ENCODE measurements around the gene PCYT1B.
A peak's percentile ranks its signal among the peaks of the same experiment; 100 is the strongest.
"Not testable (repeated sequence)": the region's sequence is repeated elsewhere in the genome, so short reads cannot be mapped to it uniquely, and the experiment has no call there.

PCYT1B gene

DNA sequence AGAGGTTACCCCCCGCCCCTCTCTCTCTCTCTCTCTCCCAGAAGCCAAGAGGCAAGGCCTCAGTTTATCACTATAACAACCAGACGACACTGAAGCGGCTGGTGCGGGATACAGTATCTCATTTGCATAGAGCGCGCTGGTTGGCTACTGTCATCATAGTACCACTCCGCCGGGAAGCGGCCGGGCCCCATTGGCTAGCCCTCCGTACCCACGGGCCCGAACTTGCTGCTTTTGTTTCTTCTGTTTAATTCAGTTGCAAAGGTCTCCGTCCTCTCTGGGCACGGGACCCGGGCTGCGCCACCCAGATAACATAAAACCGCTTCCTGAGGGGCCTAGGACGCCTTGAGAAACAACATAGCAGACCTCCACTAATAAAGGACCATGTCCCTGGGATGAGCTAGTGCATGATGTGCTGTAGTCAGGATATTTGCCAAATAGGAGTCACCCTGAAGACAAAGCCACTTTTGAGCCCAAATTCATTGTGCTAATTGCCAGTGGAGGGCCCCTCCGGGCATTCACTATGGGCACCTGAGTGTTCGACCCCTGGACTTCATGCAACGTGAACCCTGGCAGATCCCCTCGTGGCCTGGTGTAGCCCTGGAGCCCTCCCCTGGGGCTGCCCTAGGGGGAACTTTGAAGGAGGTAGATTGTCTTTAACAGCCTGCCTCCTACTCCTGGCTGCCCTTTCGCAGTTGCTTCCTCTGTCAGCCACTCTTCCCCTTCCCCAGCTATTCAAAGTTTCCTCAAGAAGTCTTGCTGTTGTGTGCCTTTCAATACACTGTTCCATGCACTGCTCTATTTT, at the start of gene PCYT1B:
PCYT1B (minus strand) TSS at position 91 of the 802 bp plus-strand sequence. CDS start 242 bp downstream, outside the sequence.
- peak; percentile 29 to 30 for DNase-seq

DNA sequence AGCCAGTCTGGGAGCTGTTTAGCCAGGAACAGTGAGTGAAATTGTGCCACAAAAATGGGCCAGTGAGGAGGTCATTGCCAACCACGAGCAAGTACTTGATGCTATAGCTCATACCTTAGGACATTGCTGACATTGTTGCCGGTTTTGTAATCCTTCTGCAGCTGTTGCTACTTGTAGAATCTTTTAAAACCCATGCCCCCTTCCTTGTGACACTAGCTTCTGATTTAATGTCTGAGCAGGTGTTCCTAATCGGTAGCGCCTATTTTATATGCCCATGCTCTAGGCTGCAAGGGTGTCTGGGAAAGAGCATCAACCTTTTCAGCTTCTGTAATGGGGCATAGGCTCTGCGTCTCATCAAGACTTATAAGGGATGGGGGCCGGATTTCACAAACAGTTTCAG, 49.1 kb upstream of the PCYT1B start:
- DNase-seq, result no peak

DNA sequence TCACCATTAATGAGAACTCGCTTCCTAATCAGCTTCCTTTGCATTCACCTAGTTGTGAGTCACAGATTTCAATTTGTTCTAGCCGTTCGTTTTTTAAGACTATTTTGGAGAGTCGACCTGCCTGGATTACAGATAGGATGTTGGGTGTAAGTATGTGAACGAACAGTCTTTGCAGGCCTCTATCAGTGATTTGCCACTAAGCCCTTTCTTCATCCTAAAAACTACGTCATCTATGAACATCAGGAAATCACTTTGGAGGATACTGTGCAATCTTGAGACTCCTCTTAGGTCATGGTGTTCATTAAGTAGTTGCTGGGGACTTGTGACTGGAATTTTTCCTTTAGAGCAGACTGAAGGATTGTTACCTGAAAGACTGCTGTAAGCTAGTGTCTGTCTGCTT, 47.7 kb upstream of the PCYT1B start:
- DNase-seq, result no peak

DNA sequence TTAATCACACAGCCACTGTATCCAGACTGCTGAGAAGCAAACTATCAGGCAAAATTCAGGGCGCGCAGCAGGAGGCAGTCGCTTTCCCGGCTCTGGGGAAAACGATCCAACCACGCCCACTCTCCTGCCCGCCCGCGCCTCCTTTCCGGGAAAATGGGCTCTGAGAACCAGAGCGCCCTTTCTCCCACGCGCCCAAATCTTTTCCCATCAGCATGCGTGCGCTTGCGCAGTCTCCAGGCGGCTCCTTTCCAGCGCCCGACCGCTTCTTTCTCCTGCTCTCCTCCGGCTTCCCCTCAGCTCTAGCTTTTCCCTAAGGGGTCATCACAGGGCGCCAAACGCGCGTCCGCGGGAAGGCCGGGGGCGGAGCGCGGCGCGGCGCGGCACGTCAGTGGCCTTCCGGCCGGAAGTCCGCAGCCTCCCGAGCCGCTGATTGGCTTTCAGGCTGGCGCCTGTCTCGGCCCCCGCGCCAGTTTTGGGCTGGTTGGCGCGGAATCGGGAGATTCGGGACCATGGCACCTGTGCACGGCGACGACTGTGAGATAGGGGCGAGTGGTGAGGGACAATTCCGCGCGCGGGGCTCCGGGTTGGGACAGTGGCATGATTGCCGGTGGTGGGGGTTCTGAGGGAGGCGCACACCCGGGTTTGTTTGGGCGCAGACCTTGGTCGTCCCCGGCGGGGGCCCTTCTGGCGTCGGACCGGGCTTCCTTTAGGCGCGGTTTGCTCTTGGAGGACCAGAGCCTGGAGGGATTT, 46.5 kb upstream of the PCYT1B start, which contains the start of gene POLA1:
POLA1 (plus strand) TSS at position 466 of the 750 bp plus-strand sequence; CDS start at position 510, 44 bp downstream.
- peak; percentile 40 to 46 for DNase-seq

DNA sequence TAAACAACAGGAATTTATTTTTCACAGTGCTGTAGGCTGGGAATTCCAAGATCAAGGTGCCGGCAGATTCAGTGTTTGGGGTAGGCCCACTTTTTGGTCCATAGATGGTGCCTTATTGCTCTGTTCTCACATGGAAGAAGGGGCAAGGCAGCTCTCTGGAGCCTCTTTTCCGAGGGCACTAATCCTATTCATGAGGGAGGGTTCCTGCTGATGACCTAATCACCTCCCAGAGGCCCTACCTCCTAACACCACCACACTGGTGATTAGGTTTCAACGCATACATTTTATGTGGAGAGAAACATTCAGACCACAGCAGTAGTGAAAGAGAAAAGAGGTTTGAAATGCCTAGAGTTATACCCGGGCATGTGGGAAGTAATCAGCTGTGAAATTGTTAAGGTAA, 45.2 kb upstream of the PCYT1B start:
- no peak for DNase-seq

DNA sequence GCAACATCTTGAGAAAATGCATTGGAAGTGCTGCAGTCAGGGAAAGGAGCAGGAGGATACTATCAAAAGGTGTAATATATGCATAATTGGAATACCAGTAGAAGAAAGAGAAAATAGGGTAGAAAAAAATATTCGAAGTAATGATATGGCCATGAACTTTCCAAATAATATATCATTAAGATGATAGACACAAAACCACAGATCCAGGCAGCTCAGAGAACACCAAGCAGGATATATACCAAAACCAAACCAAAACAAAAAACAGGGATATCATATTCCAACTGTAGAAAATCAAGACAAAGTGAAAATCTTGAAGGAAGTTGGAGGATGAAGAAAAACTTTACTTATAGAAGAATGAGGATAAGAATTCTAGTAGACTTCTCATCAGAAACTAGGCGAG, 36.9 kb upstream of the PCYT1B start:
- DNase-seq, result no peak

DNA sequence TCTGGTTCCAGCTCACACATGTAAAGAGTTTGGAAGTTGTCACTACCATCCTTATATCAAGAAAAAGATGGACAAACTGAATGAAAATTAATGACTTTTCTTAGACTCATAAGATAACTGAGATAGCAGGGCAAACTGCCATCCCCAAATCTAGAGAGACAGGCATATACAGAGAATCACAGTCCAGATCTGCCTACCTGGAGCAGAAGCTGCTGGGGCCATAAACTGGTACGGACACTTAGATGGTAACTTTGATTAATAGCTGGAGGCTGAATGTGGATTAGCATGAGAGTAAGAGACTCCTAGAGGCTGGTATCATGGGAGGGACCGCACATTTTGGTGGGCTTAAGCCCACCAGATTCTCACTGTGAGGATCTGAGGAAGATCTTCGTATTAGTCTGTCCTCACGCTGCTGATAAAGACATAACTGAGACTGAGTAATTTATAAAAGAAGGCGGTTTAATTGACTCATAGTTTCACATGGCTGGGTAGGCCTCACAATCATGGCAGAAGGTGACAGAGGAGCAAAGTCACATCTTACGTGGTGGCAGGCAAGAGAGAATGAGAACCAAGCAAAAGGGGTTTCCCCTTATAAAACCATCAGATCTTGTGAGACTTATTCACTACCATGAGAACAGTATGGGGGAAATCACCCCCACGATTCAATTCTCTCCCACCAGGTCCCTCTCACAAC, 35.7 kb upstream of the PCYT1B start:
- DNase-seq, result no peak

DNA sequence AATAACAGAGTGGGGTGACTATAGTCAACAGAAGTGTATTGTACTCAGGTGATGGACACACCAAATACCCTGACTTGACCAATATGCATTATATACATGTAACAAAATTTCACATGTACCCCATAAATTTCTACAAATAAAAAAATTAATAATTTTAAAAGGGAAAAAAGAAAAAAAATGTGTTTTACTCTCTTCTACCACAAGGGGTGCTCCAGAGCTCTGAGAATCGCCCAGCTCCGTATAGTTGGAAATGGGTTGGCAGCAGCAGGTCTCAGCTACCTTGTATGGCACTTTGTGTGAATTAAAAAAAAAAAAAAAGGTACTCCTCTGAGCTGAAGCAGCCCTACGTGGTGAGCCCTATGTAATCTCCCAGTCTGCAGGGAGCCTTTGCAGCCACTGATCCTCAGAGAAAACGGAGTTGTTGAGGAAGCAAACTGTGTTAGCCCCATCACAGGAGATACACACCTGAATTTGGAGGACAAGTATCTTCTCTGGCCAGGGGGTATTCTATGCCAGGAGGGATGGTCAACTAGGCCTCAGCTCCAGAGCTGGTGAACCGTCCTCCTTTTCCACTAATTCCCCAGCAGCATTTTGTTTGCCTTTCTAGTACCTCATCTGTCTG, 29.4 kb upstream of the PCYT1B start:
- DNase-seq, result peak in 1 of 2 experiments; percentile 0

DNA sequence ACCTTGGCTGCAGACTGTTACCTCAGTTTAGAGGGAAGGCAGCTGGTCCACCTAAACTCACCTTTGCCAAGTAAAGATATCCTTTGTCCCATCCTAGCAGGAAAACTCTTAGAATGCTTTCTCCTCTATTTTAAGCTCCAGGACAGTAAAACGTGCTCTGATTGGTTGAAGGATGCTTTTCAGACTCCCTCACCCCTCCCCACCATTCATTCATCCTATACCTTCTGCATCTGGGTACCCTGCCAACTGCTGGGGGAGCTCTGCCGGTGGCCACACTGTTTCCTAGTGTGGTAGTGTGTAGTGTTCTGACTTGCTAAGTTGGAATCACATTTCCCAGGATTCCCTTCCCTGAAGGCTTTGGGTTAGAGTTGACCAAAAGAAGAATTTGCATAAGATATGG, 26.3 kb upstream of the PCYT1B start:
- no peak for DNase-seq

DNA sequence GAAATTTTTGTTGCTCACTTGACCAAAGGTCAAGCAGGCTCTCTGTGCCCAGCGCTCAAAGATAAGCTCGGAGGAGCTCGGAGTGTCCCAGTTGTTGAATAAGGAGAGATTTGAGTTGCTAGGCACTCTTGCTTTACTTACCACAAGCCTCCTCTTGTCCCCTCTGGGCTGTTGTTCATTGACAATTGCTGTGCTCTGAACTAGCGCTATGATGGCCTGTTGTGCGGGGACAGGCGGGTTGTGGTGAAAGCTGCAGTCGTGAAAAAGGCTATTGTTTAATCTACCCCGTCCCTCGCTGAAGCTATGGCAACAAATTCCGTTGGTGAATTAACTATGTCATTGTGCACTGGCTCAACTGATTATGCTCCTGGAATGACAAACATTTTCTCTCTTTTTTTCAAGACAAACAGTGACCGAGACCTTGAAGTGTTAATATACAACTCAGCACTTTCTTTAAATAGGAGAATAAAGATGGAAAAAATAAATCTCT, 25.6 kb upstream of the PCYT1B start:
- no peak for DNase-seq

DNA sequence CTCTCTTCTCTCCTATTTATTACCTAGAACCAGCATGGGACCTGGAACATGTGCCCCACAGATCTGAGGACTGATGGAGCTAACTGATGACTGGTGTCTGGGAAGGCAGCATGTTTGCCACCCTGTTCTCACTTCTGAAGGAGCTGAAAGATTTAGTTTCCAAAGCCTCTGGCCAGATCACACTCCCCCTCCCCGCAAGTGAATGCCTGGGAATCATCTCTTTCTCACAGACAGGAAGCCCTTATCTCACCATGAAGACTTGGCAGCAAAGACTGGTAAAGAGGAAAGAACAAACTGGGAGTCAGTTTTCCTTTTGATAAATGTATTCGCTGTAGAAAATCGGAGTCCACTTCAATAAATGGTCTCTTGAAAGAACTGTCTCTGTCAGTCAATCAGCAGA, 21.0 kb upstream of the PCYT1B start:
- DNase-seq, result no peak

DNA sequence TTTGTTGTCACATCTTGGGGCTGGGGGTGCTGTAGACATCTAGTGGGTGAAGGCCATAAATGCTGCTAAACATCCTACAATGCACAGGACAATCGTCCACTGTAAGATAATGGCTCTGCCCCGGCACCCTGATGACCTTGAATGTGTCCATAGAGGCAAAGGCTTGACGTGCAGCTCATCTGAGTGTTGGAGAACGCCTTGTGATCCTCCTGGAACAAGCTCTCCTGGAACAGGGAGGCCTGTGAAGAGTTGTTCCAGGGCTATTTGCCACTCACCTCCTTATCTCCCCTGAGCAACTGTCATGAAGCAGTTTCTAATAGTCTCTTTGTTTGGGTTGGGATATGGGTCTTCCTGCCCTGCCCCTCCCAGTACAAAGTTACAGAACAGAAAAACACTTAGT, 15.2 kb upstream of the PCYT1B start:
- no peak for DNase-seq

DNA sequence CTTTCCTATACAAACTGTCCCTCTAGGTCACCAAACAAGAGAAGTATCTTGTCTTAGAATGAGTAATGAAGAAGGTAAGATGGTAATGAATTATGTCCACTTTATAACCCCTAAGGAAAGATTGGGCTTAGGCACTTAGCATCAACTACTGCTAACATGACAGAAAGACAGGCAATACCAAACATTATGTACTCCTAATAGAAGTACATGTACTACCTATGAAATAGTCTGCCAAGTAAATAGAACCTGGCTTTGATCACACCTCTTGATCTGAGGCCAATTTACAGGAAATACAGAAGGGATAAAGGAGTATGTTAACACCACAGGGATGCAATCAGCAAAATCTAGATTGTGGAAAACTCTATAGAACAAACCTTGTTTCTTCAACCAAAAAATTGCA, 14.1 kb upstream of the PCYT1B start:
- no peak for DNase-seq

DNA sequence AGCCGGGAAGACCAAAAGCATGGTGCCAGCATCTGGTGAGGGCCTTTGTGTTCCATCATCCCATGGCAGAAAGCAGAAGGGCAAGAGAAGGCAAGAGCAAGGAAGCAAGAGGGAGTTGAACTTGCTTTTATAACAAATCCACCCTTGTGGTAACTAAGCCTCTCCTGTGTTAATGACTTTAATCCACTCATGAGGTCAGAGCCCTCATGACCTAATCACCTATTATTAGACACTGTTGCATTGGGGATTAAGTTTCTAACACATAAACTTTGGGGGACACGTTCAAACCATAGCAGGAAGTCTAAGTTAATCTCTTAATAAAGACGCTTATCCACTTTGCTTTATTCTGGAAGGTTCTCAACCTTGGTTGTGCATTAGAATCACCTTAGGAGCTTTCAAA, 12.5 kb upstream of the PCYT1B start:
- DNase-seq, result no peak

DNA sequence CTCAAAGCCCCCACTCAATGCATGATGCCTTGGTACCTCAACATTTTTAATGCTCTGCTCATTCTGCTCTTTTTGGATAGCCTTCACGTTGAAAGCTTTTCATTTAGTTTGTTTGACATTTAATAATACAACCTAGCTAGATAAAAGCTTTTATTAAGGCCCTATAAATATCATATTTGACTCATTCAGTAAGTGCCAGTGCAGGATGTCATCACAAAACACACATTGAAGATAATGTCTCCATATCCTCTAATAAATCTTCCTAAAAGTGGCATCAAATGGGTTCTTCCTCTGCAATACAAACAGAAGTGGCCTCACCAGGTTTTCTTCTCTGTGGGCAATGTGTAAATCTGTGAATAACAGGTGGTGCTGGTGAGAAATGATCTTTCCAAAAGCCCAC, 12.0 kb upstream of the PCYT1B start:
- DNase-seq, result no peak

DNA sequence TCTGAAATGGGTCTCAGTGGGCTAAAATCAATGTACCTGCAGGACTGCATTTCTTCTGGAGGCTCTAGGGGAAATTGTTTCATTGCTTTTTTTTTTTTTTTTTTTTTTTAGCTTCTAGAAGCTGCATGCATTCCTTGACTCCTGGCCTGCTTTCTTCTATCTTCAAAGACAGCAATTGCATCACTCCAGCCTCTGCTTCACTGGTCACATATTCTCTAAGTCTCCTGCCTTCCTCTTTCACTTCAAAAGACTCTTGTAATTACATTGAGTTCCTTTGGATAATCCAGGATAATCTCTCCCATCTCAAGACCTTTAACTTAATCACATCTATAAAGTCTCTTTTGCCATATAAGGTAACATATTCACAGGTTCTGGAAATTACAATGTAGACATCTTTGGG, 11.3 kb upstream of the PCYT1B start:
- DNase-seq, result no peak

DNA sequence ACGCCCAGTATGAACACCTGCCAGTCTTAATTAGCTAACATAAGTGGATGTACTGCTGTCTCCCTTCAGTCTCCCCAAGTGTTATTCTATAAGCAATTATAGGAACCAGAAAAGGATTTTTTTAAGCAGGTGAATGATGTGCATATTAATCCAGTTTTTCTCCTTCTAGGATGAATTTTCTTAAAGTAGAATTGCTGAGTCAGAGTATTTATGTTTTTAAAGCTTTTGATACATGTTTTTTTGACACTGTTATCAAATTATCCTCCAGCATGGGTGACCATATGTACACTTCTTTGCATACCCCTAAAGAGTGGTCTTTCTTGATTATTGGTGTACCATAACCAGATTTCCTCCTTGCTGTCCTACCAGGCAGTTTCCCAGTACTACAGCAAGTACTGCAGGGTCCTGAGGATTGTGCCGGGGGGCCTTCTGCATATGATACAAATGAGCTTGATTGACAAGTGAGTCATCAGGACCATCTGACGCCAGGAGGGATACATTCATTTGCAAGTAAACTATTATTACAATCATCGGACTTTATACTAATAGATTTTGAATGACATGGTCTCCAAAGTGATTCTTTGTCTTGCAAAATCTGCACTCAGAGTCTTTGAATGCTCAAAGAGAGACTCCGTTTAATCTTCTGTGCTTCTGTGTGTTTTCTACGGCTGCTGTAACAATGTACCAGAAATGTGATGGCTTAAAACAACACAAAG, 10.7 kb upstream of the PCYT1B start:
- DNase-seq, result no peak

DNA sequence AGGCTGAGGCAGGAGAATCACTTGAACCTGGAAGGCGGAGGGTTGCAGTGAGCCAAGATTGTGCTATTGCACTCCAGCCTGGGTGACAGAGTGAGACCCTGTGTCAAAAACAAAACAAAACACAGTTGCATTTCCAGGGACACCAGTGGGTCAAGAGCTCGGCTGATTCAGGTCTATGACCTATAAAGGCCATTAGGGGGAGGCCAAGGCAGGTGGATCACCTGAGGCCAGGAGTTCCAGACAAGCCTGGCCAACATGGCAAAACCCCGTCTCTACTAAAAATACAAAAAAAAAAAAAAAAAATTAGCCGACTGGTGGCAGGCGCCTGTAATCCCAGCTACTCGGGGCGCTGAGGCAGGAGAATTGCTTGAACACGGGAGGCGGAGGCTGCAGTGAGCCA, 8.5 kb upstream of the PCYT1B start:
- DNase-seq, result not testable (repeated sequence)

DNA sequence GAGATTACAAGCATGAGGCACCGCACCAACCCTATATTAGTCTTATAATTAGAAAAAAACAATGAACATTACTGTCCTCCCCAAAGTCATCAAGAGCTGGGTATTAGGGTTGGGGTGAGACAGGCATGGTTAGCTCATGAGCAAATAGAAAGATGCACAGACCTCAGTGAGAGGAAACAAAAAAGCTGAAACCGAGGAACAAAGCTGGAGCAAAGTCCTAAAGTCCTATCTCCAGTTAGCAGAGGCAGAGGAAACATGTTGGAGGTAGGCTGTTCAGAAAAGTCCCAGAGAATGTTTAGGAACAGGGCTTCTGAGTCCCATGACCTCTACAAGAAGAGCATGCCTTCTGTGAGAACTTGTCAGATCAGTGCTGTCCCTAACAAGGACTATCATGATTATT, 4.6 kb upstream of the PCYT1B start:
- no peak for DNase-seq

DNA sequence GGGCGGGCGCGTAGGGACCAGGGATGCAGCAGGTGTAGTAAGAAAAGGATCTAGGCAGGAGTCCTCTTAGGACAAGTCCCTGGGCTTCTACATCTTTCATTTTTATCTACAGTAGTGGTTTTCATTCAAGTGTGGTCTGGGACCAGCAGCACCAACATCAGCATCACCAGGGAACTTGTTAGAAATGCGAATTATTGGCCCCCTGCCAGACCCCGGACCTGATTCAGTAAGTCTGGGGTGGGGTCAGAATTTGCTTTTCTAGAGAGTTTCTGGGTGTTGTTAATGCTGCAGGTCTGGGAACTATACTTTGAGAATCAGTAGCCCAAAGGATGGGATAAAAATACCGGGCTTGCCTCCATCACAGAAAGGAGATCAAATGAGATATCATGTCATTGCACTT, 1.3 kb upstream of the PCYT1B start:
- DNase-seq, result no peak

DNA sequence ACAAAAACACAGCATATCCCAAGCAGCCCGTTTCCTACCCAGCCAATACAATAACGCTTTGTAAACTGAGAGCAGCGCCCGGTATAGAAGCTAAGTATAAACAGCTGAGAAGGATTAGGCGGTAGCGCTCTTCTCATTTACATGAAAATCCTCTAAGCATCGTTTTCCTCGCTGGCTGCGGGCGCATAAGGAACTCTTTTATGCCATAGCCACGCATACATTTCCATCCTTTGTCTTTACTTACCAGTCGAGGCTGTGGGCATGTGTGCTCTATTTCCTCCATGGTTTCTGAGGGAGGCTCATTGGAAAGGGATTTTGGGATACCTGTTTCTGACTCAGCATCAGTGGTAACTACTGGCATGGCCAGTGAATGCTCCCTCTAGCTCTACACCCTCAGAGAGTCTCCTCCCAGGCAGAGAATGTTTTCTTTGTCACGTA, 383 bp downstream of the PCYT1B start:
- no peak for DNase-seq

DNA sequence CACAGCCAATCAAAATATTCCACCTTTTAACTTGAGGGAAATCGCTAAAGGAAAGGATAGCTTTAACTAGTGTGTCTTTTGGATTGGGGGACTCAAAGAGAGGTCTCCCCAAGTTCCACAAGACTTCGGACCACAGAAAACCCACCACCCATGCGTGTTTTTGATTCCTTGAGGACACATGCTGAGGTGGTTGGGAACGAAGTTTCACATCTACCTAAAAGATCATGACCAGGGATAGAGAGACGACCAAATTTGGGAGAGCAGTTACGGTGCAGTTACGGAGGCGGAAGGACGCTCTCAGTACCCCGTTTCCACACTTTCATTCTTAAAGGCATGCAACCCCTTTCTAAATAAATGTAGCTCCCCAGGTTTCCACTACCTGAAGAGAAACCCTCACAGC, 1.1 kb downstream of the PCYT1B start:
- no peak for DNase-seq
